ENCODE data around the gene ITGA2.

Gene ITGA2

DNA sequence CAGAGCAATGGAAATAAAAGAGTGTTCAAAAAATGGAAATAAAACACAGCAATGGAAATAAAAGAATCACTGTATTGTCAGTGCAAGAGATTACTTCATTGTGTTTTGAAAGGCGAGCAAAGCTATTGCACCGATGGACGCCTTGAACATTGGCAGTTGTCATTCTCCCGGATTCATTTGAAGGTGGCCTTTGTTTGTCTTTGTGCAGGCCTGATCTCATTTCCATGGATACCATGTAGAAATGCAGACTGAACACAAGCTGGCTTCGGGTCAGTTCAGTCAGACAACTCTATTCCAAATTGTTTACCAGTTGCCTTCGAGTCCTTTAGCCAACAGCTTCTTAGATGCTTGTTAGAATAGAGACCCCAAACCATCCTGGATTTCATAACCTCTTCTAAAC is 8.3 kb downstream of the ITGA2 start:
- no peak overlapping the region for H3K4me3 ChIP-seq (ENCODE audit: low read depth, low read length)
- TF ChIP-seq, protein P1, sequence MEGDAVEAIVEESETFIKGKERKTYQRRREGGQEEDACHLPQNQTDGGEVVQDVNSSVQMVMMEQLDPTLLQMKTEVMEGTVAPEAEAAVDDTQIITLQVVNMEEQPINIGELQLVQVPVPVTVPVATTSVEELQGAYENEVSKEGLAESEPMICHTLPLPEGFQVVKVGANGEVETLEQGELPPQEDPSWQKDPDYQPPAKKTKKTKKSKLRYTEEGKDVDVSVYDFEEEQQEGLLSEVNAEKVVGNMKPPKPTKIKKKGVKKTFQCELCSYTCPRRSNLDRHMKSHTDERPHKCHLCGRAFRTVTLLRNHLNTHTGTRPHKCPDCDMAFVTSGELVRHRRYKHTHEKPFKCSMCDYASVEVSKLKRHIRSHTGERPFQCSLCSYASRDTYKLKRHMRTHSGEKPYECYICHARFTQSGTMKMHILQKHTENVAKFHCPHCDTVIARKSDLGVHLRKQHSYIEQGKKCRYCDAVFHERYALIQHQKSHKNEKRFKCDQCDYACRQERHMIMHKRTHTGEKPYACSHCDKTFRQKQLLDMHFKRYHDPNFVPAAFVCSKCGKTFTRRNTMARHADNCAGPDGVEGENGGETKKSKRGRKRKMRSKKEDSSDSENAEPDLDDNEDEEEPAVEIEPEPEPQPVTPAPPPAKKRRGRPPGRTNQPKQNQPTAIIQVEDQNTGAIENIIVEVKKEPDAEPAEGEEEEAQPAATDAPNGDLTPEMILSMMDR (IDR thresholded peaks at IDR 0.05; ENCODE audit: low read depth, low read length), result no peak

DNA sequence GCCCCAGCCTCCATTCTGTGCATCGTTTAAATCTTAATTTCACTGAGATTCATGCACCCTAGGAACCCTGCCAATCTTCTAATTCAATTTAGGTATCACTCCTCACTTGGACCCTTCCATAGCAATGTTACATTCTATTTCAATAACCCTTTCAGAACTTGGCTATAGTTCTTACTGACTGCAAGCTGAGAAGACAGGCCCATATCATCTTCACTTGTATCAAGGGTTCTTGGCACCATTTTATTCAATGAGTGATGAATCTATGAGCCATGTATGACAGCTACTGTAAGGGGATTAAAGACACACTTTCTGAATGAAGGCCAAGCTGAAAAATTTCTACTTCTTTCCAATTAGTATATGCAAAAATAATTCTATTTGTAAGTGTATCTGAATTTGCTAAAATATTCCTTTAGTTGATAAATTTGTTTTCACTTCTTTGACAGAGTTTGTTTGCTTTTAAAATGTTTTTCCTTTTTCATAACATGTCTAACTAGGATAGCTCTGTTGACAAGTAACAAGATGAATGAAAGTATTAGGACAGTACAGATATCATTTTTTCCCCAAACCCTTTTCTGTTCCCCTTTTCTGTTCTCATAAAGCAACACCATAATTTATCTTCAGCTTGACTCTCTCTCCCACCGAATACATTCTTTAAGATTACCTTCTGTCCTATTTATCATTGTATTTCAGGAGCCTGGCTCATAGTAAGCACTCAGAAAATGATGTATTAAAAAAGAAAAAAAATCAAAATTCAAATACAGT is 9.6 kb downstream of the ITGA2 start:
- TF ChIP-seq, protein P1 (IDR thresholded peaks at IDR 0.05; ENCODE audit: low read depth, low read length), result no peak
- H3K4me3 ChIP-seq (ENCODE audit: low read depth, low read length), result no peak overlapping the region

DNA sequence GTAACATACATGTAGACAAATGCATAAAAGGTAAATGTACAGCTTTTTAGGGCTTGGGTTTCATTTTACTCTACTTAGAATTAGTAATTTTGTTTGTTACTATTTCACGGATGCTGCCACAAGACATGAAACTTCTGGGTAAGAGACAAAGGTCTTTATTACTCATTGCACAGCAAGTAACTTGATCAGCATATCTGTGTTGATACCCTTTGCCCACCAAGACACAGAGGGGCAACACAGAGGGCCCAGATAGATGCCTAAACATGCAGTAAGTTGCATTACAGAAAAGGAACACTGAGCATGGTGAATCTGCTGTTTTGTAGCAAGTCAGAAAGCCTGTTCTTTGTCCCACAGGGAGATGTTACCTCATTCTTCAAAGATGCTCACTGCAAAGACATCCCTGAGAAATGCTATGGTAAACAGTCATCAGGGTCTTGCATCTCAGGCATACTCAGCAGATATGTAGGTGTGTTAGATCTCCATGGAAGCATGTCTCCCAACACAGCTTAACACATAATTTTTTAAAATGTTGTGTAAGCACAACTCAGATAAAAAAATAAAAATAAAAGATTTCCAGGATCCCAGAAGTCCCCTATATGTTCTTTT is 10.3 kb downstream of the ITGA2 start:
- no peak overlapping the region for H3K4me3 ChIP-seq (ENCODE audit: low read depth, low read length)
- TF ChIP-seq, protein P1 (IDR thresholded peaks at IDR 0.05; ENCODE audit: low read depth, low read length), result no peak

DNA sequence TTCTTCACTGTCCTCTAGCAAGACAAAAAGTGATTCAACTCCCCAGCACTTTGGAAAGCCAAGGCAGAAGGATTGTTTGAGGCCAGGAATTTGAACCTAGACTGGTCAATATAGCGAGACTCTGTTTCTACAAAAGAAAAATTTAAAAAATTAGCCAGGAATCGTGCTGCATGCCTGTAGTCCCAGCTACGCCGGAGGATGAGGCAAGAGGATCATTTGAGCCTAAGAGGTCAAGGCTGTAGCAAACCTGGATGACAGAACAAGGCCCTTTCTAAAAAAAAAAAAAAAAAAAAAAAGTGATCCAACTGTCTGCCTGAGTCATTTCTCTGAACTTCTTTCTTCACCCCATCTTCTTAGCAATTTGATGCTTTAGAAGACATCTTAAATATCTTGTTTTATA is 12.4 kb downstream of the ITGA2 start:
- H3K4me3 ChIP-seq (ENCODE audit: low read depth, low read length), result no peak overlapping the region
- TF ChIP-seq, protein P1 (IDR thresholded peaks at IDR 0.05; ENCODE audit: low read depth, low read length), result no peak

DNA sequence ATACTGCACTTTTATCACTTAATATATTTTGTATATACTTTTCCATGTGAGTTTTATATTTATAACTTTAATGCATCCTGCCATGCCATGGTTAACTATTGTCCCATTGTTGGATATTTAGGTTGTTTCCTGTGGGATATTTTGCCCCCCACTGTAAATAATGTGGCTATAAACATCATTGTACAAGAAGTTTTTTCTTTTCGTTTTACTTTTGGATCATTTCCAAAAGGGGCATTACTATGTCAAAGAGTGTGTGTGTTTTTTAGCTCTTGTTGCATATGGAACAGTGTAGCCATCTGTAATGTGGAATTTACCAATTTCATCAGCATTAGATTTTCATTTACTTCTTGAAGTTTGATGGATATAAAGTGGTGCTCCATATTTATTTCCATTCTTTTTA is 13.3 kb downstream of the ITGA2 start:
- TF ChIP-seq, protein P1 (IDR thresholded peaks at IDR 0.05; ENCODE audit: low read depth, low read length), result no peak
- H3K4me3 ChIP-seq (ENCODE audit: low read depth, low read length), result no peak overlapping the region

DNA sequence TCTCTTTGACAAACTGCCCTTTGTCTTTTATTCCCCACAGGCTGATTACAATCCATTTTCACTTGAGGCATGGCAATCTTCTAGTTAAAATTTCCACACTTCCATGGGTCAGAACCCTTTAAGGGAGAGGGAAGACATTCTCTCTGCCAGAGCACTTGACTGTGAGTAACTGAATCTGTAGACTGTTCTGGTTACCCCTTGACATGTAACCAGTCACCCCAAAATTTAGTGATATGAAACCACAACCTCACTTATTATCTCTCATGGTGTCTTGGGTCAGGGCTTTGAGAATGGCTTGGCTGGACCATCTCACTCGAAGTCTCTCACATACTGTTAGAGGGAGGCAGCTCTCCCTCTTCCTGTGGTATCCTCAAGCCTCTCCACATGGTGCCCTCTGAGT is 14.0 kb downstream of the ITGA2 start:
- no peak overlapping the region for H3K4me3 ChIP-seq (ENCODE audit: low read depth, low read length)
- TF ChIP-seq, protein P1 (IDR thresholded peaks at IDR 0.05; ENCODE audit: low read depth, low read length), result no peak

All from WI38 (cell line).